H1 (cell line): ENCODE results near the gene KRT80. TPM values are rescaled to one million over a fixed set of nuclear protein-coding genes. Genes with fewer than 3 reads are reported as not detected.

Experiments
- CEBPB ChIP-seq: IDR thresholded peaks from 2 replicates; pipeline ENCODE4 v1.6.1; 2012; ENCODE audit warnings: low read depth, low read length
- EP300 ChIP-seq, 2 experiments: IDR thresholded peaks; 1 replicate in 1 of 2; 2 replicates in 1 of 2; pipeline ENCODE4 v1.6.1; 2011 to 2012; ENCODE audit warnings: low read depth in 2 of 2, low read length in 2 of 2, mild to moderate bottlenecking in 2 of 2, borderline replicate concordance in 1 of 2, inconsistent platforms in 1 of 2, moderate library complexity in 1 of 2
- RXRA ChIP-seq: IDR thresholded peaks from 2 replicates; pipeline ENCODE4 v1.6.1; 2011; ENCODE audit warnings: low read depth, mild to moderate bottlenecking, low read length, moderate library complexity; ENCODE audit not compliant: insufficient read depth
- SP1 ChIP-seq: IDR thresholded peaks from 2 replicates; pipeline ENCODE4 v1.6.1; 2011; ENCODE audit warnings: low read depth, low read length
- SRF ChIP-seq: IDR thresholded peaks from 2 replicates; pipeline ENCODE4 v1.6.1; 2011; ENCODE audit warnings: mild to moderate bottlenecking, low read depth, low read length, moderate library complexity
- polyA plus RNA-seq, 7 experiments: library from polyadenylated mRNA; depleted of rRNA in 3 of 7; stranded (reverse) in 5 of 7; unstranded in 2 of 7; fragments of >200 nt in 5 of 7; fragments of 200-250 nt in 2 of 7; gene quantifications; 1 replicate in 5 of 7; 2 replicates in 1 of 7; 4 replicates in 1 of 7; pipeline versions ENCODE4 v1.2.1 to v1.2.3, GENCODE V29; 2011 to 2013; ENCODE audit warnings: missing spikeins in 2 of 7, mixed read lengths in 2 of 7
- total RNA-seq: library from RNA; stranded (reverse); fragmentation: NEBNext Ultra II Directional; extraction: Animal tissue kit (Norgen Biotek cat#: 25700); gene quantifications from 2 replicates; pipeline ENCODE4 v1.2.1, GENCODE V29; 2021
- TF ChIP-seq, protein P1 (sequence below): fragments of 300-600 bp; sonication (generic); IDR thresholded peaks from 2 replicates; pipeline ENCODE4 v1.7.1; 2012; ENCODE audit warnings: low read length, moderate library complexity, mild to moderate bottlenecking, inconsistent platforms; ENCODE audit not compliant: insufficient replicate concordance
- TF ChIP-seq, protein P2 (sequence below): IDR thresholded peaks from 2 replicates; pipeline ENCODE4 v1.6.1; 2011; ENCODE audit warnings: low read depth, mild to moderate bottlenecking, low read length; ENCODE audit not compliant: insufficient read depth

Gene KRT80
- total and polyA plus RNA-seq, 2 of the 8 experiments (the other 6 are each of a cell fraction or from before 2014, with no cell fraction given): 0.05 TPM; not detected in 1

DNA sequence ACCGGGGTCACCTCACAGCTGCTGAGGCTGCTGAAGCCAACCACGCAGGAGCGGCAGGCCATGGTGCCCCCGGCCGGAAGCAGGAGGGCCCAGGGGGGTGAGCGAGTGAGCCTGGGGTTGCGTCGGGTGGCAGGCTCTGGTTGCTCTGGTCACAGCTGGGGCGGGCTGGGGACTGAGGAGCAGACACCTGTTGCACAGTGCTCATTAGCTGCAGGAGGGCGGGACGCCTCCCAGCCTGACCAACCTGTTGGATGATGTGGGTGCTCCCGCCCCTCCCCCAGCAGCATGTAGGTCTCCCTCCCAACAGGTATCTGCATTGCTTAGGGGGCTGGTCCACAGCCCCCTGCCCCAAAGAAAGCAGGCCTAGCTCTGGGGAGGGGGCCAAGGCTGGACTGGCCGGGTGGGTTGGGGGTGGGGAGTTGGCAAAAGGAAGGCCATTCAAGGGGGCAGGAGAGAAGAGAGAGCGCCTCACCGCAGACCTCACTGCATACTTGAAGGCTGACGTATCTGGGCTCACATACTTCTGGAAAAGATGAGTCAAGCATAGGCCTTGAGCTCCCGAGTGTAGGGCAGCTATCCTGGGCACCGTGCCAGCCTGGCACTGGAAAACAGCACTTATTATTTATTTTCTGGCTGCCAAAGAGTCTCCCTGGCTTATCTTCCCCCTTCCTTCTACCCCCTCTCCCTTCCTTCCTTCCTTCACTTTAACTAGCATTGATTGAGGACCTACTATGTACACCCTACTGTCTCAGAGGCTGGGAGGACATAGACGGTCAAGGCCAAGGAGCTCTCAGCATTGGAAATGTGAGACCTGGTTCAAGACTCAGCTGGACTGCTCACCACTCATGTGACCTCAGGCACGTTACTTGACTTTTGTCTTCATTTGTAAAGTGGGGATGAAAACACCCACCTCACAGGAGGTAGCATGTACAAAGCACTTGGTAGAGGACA, at the start of gene KRT80 (continued):
- TF ChIP-seq, protein P1, sequence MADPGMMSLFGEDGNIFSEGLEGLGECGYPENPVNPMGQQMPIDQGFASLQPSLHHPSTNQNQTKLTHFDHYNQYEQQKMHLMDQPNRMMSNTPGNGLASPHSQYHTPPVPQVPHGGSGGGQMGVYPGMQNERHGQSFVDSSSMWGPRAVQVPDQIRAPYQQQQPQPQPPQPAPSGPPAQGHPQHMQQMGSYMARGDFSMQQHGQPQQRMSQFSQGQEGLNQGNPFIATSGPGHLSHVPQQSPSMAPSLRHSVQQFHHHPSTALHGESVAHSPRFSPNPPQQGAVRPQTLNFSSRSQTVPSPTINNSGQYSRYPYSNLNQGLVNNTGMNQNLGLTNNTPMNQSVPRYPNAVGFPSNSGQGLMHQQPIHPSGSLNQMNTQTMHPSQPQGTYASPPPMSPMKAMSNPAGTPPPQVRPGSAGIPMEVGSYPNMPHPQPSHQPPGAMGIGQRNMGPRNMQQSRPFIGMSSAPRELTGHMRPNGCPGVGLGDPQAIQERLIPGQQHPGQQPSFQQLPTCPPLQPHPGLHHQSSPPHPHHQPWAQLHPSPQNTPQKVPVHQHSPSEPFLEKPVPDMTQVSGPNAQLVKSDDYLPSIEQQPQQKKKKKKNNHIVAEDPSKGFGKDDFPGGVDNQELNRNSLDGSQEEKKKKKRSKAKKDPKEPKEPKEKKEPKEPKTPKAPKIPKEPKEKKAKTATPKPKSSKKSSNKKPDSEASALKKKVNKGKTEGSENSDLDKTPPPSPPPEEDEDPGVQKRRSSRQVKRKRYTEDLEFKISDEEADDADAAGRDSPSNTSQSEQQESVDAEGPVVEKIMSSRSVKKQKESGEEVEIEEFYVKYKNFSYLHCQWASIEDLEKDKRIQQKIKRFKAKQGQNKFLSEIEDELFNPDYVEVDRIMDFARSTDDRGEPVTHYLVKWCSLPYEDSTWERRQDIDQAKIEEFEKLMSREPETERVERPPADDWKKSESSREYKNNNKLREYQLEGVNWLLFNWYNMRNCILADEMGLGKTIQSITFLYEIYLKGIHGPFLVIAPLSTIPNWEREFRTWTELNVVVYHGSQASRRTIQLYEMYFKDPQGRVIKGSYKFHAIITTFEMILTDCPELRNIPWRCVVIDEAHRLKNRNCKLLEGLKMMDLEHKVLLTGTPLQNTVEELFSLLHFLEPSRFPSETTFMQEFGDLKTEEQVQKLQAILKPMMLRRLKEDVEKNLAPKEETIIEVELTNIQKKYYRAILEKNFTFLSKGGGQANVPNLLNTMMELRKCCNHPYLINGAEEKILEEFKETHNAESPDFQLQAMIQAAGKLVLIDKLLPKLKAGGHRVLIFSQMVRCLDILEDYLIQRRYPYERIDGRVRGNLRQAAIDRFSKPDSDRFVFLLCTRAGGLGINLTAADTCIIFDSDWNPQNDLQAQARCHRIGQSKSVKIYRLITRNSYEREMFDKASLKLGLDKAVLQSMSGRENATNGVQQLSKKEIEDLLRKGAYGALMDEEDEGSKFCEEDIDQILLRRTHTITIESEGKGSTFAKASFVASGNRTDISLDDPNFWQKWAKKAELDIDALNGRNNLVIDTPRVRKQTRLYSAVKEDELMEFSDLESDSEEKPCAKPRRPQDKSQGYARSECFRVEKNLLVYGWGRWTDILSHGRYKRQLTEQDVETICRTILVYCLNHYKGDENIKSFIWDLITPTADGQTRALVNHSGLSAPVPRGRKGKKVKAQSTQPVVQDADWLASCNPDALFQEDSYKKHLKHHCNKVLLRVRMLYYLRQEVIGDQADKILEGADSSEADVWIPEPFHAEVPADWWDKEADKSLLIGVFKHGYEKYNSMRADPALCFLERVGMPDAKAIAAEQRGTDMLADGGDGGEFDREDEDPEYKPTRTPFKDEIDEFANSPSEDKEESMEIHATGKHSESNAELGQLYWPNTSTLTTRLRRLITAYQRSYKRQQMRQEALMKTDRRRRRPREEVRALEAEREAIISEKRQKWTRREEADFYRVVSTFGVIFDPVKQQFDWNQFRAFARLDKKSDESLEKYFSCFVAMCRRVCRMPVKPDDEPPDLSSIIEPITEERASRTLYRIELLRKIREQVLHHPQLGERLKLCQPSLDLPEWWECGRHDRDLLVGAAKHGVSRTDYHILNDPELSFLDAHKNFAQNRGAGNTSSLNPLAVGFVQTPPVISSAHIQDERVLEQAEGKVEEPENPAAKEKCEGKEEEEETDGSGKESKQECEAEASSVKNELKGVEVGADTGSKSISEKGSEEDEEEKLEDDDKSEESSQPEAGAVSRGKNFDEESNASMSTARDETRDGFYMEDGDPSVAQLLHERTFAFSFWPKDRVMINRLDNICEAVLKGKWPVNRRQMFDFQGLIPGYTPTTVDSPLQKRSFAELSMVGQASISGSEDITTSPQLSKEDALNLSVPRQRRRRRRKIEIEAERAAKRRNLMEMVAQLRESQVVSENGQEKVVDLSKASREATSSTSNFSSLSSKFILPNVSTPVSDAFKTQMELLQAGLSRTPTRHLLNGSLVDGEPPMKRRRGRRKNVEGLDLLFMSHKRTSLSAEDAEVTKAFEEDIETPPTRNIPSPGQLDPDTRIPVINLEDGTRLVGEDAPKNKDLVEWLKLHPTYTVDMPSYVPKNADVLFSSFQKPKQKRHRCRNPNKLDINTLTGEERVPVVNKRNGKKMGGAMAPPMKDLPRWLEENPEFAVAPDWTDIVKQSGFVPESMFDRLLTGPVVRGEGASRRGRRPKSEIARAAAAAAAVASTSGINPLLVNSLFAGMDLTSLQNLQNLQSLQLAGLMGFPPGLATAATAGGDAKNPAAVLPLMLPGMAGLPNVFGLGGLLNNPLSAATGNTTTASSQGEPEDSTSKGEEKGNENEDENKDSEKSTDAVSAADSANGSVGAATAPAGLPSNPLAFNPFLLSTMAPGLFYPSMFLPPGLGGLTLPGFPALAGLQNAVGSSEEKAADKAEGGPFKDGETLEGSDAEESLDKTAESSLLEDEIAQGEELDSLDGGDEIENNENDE: no peak
- no peak for TF ChIP-seq EP300 (IDR thresholded peaks at IDR 0.05; ENCODE audit: borderline replicate concordance in 1 of 2, low read depth in 2 of 2, low read length in 2 of 2)
- no peak for TF ChIP-seq SRF
- no peak for TF ChIP-seq SP1
- no peak for TF ChIP-seq CEBPB
- no peak for TF ChIP-seq RXRA
- TF ChIP-seq, protein P2, sequence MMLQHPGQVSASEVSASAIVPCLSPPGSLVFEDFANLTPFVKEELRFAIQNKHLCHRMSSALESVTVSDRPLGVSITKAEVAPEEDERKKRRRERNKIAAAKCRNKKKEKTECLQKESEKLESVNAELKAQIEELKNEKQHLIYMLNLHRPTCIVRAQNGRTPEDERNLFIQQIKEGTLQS: no peak
